ENCODE results near the gene JAZF1.
"Not testable (repeated sequence)": the region's sequence is repeated elsewhere in the genome, so short reads cannot be mapped to it uniquely, and the experiment has no call there.

The JAZF1 gene

GRCh38 chr7:27925573-27926201, 254.9 kb downstream of the JAZF1 start:
- no peak for DNase-seq

GRCh38 chr7:27923642-27923980, 257.0 kb downstream of the JAZF1 start:
- DNase-seq, result no peak

GRCh38 chr7:27922907-27923641, 257.5 kb downstream of the JAZF1 start:
- no peak for DNase-seq

- DNase-seq, result not testable (repeated sequence)
Measured at GRCh38 chr7:27922389-27922788, 258.2 kb downstream of the JAZF1 start.

- no peak for DNase-seq
Measured at GRCh38 chr7:27921081-27921836, 259.3 kb downstream of the JAZF1 start.

- no peak for DNase-seq
Measured at GRCh38 chr7:27920281-27920946, 260.2 kb downstream of the JAZF1 start.

- DNase-seq, result no peak
Measured at GRCh38 chr7:27918503-27918902, 262.1 kb downstream of the JAZF1 start.

GRCh38 chr7:27917774-27918314, 262.8 kb downstream of the JAZF1 start:
- DNase-seq, result no peak

- DNase-seq, result no peak
Measured at GRCh38 chr7:27917119-27917518, 263.5 kb downstream of the JAZF1 start.

GRCh38 chr7:27916372-27916771, 264.2 kb downstream of the JAZF1 start:
- no peak for DNase-seq

GRCh38 chr7:27914409-27914808, 266.2 kb downstream of the JAZF1 start:
- no peak for DNase-seq

- no peak for DNase-seq
Measured at GRCh38 chr7:27912751-27913150, 267.8 kb downstream of the JAZF1 start.

- no peak for DNase-seq
Measured at GRCh38 chr7:27911920-27912319, 268.7 kb downstream of the JAZF1 start.

GRCh38 chr7:27910326-27910725, 270.3 kb downstream of the JAZF1 start:
- DNase-seq, result no peak

- DNase-seq, result no peak
Measured at GRCh38 chr7:27908534-27909165, 271.9 kb downstream of the JAZF1 start.

GRCh38 chr7:27906385-27907091, 274.1 kb downstream of the JAZF1 start:
- no peak for DNase-seq

GRCh38 chr7:27905951-27906350, 274.6 kb downstream of the JAZF1 start:
- DNase-seq, result no peak

- no peak for DNase-seq
Measured at GRCh38 chr7:27901028-27901760, 279.4 kb downstream of the JAZF1 start.

- no peak for DNase-seq
Measured at GRCh38 chr7:27900006-27900405, 280.6 kb downstream of the JAZF1 start.

GRCh38 chr7:27899601-27900000, 281.0 kb downstream of the JAZF1 start:
- no peak for DNase-seq

- DNase-seq, result no peak
Measured at GRCh38 chr7:27897441-27897847, 283.2 kb downstream of the JAZF1 start.
